GM12873 (cell line): Measurements from ENCODE around the gene GALK1.

ENCODE experiments used
- CTCF ChIP-seq: IDR thresholded peaks from 2 replicates; pipeline ENCODE4 v1.5.1; 2012; ENCODE audit warnings: low read depth, mild to moderate bottlenecking, moderate library complexity, low read length, control low read depth; ENCODE audit not compliant: insufficient read depth; ENCODE audit errors: missing control alignments

GALK1 gene

GRCh38 chr17:75722076-75722475 lies 42.9 kb downstream of the GALK1 start:
- no peak for TF ChIP-seq CTCF

GRCh38 chr17:75721463-75722011 lies 43.5 kb downstream of the GALK1 start:
- no peak for TF ChIP-seq CTCF

- TF ChIP-seq CTCF: no peak
These were observed 44.1 kb downstream of the GALK1 start, which contains the start of gene ITGB4 for GRCh38 chr17:75720656-75721462. ITGB4 (plus strand) TSS chr17:75721459; CDS start chr17:75724704, 3,245 bp downstream.

- no peak for TF ChIP-seq CTCF
These were observed 45.3 kb downstream of the GALK1 start for GRCh38 chr17:75719732-75720131.

- no peak for TF ChIP-seq CTCF
These were observed 52.5 kb downstream of the GALK1 start for GRCh38 chr17:75712446-75712845.
